HepG2 (cell line): ENCODE measurements around the gene DNAJC7. TPM values are rescaled to one million over a fixed set of nuclear protein-coding genes. Genes with fewer than 3 reads are reported as not detected.

ENCODE experiments used
- FOXK1 ChIP-seq: sonication (generic); formaldehyde crosslinking; IDR thresholded peaks from 2 replicates; pipeline ENCODE4 v1.4.0; 2020; ENCODE audit warnings: low read depth, missing genetic modification reagents, borderline replicate concordance
- GATA4 ChIP-seq: sonication (generic); IDR thresholded peaks from 2 replicates; pipeline ENCODE4 v1.6.1; 2016; ENCODE audit warnings: antibody characterized with exemption, low read depth, borderline replicate concordance
- GATAD1 ChIP-seq: IDR thresholded peaks from 2 replicates; pipeline ENCODE4 v1.6.1; 2016; ENCODE audit warnings: missing genetic modification reagents, missing compliant biosample characterization
- KAT7 ChIP-seq: IDR thresholded peaks from 2 replicates; pipeline ENCODE4 v1.6.1; 2018; ENCODE audit warnings: borderline replicate concordance, missing compliant biosample characterization
- NCOA5 ChIP-seq: sonication (generic); formaldehyde crosslinking; IDR thresholded peaks from 2 replicates; pipeline ENCODE4 v1.4.0; 2020; ENCODE audit warnings: missing genetic modification reagents
- RAD21 ChIP-seq: fragments of 450-650 bp; formaldehyde crosslinking; IDR thresholded peaks from 2 replicates; pipeline ENCODE4 v1.5.0; 2020; ENCODE audit warnings: mild to moderate bottlenecking
- ZNF230 ChIP-seq: sonication (generic); formaldehyde crosslinking; IDR thresholded peaks from 2 replicates; pipeline ENCODE4 v1.4.0; 2020; ENCODE audit warnings: mild to moderate bottlenecking, missing genetic modification reagents
- ZNF557 ChIP-seq: sonication (generic); formaldehyde crosslinking; IDR thresholded peaks from 2 replicates; pipeline ENCODE4 v1.4.0; 2020; ENCODE audit warnings: missing genetic modification reagents
- ZNF781 ChIP-seq: sonication (generic); formaldehyde crosslinking; IDR thresholded peaks from 2 replicates; pipeline ENCODE4 v1.5.1; 2020; ENCODE audit warnings: borderline replicate concordance, mild to moderate bottlenecking, missing genetic modification reagents; ENCODE audit errors: not compliant biosample characterization
- ZNF792 ChIP-seq: IDR thresholded peaks from 2 replicates; pipeline ENCODE4 v1.6.1; 2016
- ZSCAN30 ChIP-seq: sonication (generic); formaldehyde crosslinking; IDR thresholded peaks from 2 replicates; pipeline ENCODE4 v1.5.0; 2020; ENCODE audit warnings: mild to moderate bottlenecking, missing genetic modification reagents
- polyA plus RNA-seq, 8 experiments: library from polyadenylated mRNA; depleted of rRNA in 3 of 8; stranded (reverse) in 7 of 8; unstranded in 1 of 8; fragments of >200 nt; fragmentation: Illumina TruSeq in 4 of 8; extraction: Trizol in 4 of 8; gene quantifications; 2 replicates each; pipeline versions ENCODE4 v1.2.1 to v1.2.3, GENCODE V29; 2011 to 2016; ENCODE audit warnings: low read depth in 4 of 8, missing spikeins in 1 of 8, mixed read lengths in 1 of 8; ENCODE audit not compliant: insufficient read depth in 1 of 8
- total RNA-seq, 5 experiments: library from RNA; depleted of rRNA; stranded (reverse); fragments of >200 nt; fragmentation: Illumina TruSeq; extraction: Trizol; gene quantifications; 2 replicates each; pipeline ENCODE4 v1.2.3, GENCODE V29; 2016; ENCODE audit warnings: low read depth in 1 of 5
- TF ChIP-seq, protein P1 (sequence below): IDR thresholded peaks from 2 replicates; pipeline ENCODE4 v1.6.1; 2016; ENCODE audit warnings: missing compliant biosample characterization, missing genetic modification reagents, borderline replicate concordance
- TF ChIP-seq, protein P2 (sequence below): sonication (generic); formaldehyde crosslinking; IDR thresholded peaks from 2 replicates; pipeline ENCODE4 v1.4.0; 2020; ENCODE audit warnings: mild to moderate bottlenecking, low read depth, missing genetic modification reagents

DNAJC7 gene
- total and polyA plus RNA-seq, 2 of the 13 experiments (the other 11 are each of a cell fraction or from before 2014, with no cell fraction given): 47.7 to 132 TPM

DNA sequence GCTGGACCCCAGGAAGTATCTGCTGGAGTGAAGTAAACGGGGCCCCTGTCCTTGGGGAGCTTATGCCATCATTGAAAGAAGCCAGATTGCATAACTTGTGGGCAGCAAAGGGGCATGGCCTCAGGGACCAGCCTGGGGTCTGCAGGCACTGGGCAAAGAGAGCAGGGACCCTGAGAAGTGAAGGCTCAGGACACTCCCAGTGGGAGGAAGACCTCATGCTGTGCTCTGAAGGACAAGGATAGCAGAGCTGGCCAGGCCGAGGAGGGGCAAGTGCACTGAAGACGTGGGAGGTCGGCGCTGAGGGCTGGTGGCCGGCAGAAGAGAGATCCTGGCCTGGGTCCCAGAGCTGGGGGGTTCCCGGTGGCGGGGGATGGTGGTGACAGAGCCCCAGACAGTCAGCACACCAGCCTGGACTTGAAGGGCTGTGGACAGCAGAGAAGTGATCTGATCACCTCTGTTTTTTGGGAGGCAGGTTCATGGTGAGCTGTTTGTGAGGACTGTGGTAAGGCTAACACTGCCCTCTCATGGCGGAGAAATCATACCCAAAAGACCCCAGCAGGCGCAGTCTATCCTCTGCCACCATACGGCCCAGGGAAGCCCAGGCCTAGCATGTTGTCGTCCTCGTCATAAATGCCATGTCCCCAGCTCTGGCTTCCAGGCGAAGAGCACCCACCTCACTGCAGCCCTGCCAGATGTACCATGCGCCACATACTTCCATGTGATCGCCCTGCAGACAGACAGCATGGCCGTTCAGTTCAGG, 57.7 kb downstream of the DNAJC7 start (continued):
- 0 out of 2 replicates have a peak, but pooled peaks have one; percentile 26 for TF ChIP-seq ZNF557 (CRISPR knock-in tag)
- peak; percentile 61; the same call in 1 of the 2 replicates for TF ChIP-seq KAT7 (CRISPR knock-in tag)
- TF ChIP-seq, protein P1, sequence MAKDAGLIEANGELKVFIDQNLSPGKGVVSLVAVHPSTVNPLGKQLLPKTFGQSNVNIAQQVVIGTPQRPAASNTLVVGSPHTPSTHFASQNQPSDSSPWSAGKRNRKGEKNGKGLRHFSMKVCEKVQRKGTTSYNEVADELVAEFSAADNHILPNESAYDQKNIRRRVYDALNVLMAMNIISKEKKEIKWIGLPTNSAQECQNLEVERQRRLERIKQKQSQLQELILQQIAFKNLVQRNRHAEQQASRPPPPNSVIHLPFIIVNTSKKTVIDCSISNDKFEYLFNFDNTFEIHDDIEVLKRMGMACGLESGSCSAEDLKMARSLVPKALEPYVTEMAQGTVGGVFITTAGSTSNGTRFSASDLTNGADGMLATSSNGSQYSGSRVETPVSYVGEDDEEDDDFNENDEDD (CRISPR knock-in tag): 0 out of 2 replicates have a peak, but pooled peaks have one; percentile 33
- TF ChIP-seq RAD21: peak; percentile 94
- peak; percentile 87 for TF ChIP-seq ZNF781 (CRISPR knock-in tag)
- TF ChIP-seq GATA4: no peak
- TF ChIP-seq, protein P2, sequence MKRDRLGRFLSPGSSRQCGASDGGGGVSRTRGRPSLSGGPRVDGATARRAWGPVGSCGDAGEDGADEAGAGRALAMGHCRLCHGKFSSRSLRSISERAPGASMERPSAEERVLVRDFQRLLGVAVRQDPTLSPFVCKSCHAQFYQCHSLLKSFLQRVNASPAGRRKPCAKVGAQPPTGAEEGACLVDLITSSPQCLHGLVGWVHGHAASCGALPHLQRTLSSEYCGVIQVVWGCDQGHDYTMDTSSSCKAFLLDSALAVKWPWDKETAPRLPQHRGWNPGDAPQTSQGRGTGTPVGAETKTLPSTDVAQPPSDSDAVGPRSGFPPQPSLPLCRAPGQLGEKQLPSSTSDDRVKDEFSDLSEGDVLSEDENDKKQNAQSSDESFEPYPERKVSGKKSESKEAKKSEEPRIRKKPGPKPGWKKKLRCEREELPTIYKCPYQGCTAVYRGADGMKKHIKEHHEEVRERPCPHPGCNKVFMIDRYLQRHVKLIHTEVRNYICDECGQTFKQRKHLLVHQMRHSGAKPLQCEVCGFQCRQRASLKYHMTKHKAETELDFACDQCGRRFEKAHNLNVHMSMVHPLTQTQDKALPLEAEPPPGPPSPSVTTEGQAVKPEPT: no peak; the same call in 1 of the 2 replicates
- peak; percentile 70; the same call in 1 of the 2 replicates for TF ChIP-seq GATAD1 (CRISPR knock-in tag)
- TF ChIP-seq NCOA5 (CRISPR knock-in tag): no peak
- peak; percentile 42; the same call in 1 of the 2 replicates for TF ChIP-seq ZNF792
- TF ChIP-seq FOXK1 (CRISPR knock-in tag): peak; percentile 74; the same call in 1 of the 2 replicates
- no peak for TF ChIP-seq ZSCAN30 (CRISPR knock-in tag)
- 0 out of 2 replicates have a peak, but pooled peaks have one; percentile 74 for TF ChIP-seq ZNF230 (CRISPR knock-in tag)
